Parathyroid adenoma (tissue), 2 donors: ENCODE results near the gene SLC25A22.
A peak's percentile ranks its signal among the peaks of the same experiment; 100 is the strongest.

ENCODE experiments used
- H2AFZ ChIP-seq: fragments of 300-600 bp; sonication (generic); one replicate; pipeline ENCODE4 v1.7.0; 2017; ENCODE audit warnings: antibody characterized with exemption, mild to moderate bottlenecking
- H3K27ac ChIP-seq: fragments of 300-600 bp; sonication (generic); one replicate; pipeline ENCODE4 v1.7.0; 2017
- H3K27me3 ChIP-seq: fragments of 300-600 bp; sonication (generic); one replicate; pipeline ENCODE4 v1.7.0; 2017; ENCODE audit warnings: low read length; ENCODE audit not compliant: control insufficient read depth, insufficient read depth
- H3K36me3 ChIP-seq: fragments of 300-600 bp; sonication (generic); one replicate; pipeline ENCODE4 v1.7.0; 2017; ENCODE audit warnings: low read length; ENCODE audit not compliant: control insufficient read depth, insufficient read depth
- H3K4me1 ChIP-seq: fragments of 300-600 bp; sonication (generic); one replicate; pipeline ENCODE4 v1.7.0; 2017; ENCODE audit warnings: control low read depth
- H3K4me2 ChIP-seq: fragments of 300-600 bp; sonication (generic); one replicate; pipeline ENCODE4 v1.7.0; 2017; ENCODE audit warnings: low read length
- H3K4me3 ChIP-seq: fragments of 300-600 bp; sonication (generic); one replicate; pipeline ENCODE4 v1.7.0; 2017; ENCODE audit warnings: low read depth, low read length
- H3K79me2 ChIP-seq: fragments of 300-600 bp; sonication (generic); one replicate; pipeline ENCODE4 v1.7.0; 2017; ENCODE audit warnings: control low read depth
- H3K9ac ChIP-seq: fragments of 300-600 bp; sonication (generic); one replicate; pipeline ENCODE4 v1.7.0; 2017; ENCODE audit warnings: mild to moderate bottlenecking
- H3K9me3 ChIP-seq: fragments of 300-600 bp; sonication (generic); one replicate; pipeline ENCODE4 v1.7.0; 2017; ENCODE audit warnings: low read length; ENCODE audit not compliant: control insufficient read depth
- TF ChIP-seq, protein P1 (sequence below): fragments of 300-600 bp; sonication (generic); IDR thresholded peaks from one replicate; pipeline ENCODE4 v1.7.0; 2017; ENCODE audit warnings: antibody characterized with exemption, mild to moderate bottlenecking
- donor health status: primary hyperparathyroidism.

Gene SLC25A22

DNA sequence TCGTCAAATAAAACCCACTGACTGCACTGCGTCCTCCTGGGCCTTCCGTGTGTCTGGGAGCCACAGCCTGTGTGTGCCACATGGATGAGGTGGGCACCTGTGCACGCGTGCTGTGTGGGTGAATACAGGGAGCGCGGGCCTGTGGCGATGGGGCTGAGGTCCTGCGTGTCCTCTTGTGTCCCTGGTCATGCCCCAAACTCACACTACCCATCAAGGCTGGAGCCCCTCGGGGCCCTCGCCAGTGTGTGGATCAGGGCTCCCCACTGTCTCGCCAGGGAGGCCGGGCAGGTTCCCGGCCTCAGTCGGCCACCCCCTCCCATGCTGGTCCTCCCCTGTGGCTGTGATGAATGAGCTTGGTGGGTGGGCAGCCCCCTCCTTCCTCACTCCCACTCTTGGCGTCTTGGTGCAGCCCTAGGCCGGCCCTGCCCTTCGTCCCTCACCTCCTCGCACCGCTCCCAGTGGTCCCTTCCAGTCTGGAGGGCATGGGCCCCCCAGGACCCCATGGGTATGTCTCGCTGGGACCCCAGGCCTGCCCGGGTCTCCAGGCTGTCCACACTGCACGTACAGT is 34.0 kb upstream of the SLC25A22 start:
- H3K36me3 ChIP-seq, result no peaks in the 10 kb centered on the region
- H3K79me2 ChIP-seq, result no peaks in the 10 kb centered on the region
- peaks cover 2% of the 10 kb centered on the region for H3K4me1 ChIP-seq
- H3K27ac ChIP-seq, result no peak overlapping the region
- peak overlapping the region; percentile 68 for H2AFZ ChIP-seq
- TF ChIP-seq, protein P1, sequence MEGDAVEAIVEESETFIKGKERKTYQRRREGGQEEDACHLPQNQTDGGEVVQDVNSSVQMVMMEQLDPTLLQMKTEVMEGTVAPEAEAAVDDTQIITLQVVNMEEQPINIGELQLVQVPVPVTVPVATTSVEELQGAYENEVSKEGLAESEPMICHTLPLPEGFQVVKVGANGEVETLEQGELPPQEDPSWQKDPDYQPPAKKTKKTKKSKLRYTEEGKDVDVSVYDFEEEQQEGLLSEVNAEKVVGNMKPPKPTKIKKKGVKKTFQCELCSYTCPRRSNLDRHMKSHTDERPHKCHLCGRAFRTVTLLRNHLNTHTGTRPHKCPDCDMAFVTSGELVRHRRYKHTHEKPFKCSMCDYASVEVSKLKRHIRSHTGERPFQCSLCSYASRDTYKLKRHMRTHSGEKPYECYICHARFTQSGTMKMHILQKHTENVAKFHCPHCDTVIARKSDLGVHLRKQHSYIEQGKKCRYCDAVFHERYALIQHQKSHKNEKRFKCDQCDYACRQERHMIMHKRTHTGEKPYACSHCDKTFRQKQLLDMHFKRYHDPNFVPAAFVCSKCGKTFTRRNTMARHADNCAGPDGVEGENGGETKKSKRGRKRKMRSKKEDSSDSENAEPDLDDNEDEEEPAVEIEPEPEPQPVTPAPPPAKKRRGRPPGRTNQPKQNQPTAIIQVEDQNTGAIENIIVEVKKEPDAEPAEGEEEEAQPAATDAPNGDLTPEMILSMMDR, result no peak
- H3K4me2 ChIP-seq, result peak overlapping the region; percentile 21
- H3K4me3 ChIP-seq, result peak overlapping the region; percentile 20
- H3K27me3 ChIP-seq, result no peaks in the 10 kb centered on the region
- H3K9ac ChIP-seq, result no peak overlapping the region
- H3K9me3 ChIP-seq, result no peaks in the 10 kb centered on the region

DNA sequence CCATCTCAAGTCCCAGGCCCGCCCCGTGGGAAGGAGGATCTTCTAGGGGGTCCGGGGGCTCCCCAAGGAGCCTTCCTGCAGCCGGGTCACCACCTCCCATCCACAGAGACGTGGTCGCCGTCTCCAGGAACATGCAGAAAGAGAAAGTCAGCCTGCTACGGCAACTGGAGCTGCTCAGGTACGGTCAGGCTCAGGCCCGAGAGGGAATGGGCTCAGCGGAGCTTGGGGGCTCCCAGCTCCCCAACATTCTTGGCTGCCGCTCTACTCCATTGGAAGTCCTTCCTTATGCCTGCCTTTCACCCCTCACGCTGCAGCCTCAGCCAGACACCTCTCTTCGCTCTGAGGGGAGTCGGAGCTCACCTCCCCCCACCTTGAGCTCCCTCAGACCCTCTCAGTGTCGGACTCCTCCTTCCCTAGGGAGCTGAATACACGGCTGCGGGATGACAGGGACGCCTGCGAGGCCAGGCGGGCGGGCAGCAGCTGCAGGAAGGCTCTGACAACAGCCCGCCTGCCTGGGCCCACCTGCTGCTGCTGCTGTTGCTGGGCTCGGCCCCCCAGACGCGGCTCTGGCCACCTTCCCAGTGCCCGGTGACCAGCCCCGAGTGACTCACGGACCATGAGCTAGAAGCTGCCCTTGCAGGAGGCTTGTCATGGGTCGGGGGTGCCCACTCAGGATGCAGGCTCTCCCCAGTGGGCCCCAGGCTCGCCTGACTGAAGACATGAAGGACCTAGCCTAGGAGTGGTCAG is 33.2 kb upstream of the SLC25A22 start:
- TF ChIP-seq, protein P1, result no peak
- no peak overlapping the region for H3K9ac ChIP-seq
- no peak overlapping the region for H3K4me3 ChIP-seq

DNA sequence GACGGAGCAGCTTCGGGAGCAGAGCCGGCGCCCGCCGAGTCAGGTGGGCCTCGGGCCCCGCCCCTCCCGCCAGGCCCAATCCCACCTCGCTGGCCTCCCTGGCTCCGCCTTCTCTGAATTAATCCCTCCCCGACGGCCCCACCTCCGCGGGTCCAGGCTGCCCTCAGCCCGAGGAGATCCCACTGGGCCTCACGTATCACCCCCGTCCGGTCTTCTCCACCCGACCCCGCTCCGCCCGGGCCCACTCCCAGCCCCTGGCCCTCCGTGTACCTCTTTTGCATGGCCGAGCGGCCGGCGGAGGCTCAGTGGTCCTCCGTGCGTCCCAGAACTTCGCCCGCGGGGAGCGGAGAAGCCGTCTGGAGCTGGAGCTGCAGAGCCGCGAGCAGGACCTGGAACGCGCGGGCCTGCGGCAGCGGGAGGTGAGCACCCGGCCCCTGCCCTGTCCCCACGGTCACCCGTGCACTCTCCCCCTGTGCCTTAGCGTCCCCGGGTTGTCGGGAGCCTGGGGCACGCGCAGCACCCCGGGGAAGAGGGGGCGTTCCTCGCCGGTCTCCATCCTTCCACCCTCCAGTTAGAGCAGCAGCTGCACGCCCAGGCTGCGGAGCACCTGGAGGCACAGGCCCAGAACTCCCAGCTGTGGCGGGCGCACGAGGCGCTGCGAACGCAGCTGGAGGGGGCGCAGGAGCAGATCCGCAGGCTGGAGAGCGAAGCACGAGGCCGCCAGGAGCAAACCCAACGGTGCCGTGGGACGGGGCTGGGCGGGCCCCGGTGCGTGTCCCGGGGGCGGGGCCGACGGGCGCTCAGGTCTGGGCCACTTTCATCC is 32.4 kb upstream of the SLC25A22 start:
- Histone ChIP-seq H3K36me3 (no peaks in the 10 kb centered on the region), H3K79me2 (no peaks in the 10 kb centered on the region), H3K27ac (no peak overlapping the region), H3K9me3 (no peaks in the 10 kb centered on the region), H3K4me2 (peak overlapping the region; percentile 57), H2AFZ (peak overlapping the region; percentile 38), H3K4me3 (peak overlapping the region; percentile 25), H3K4me1 (peaks cover 2% of the 10 kb centered on the region), H3K27me3 (no peaks in the 10 kb centered on the region), H3K9ac (no peak overlapping the region)
- TF ChIP-seq, protein P1, result no peak

More for the DNA sequence above, 33.2 kb upstream of the SLC25A22 start:
- Histone ChIP-seq H3K4me1 (peaks cover 2% of the 10 kb centered on the region), H2AFZ (no peak overlapping the region), H3K79me2 (no peaks in the 10 kb centered on the region), H3K36me3 (no peaks in the 10 kb centered on the region), H3K27me3 (no peaks in the 10 kb centered on the region), H3K4me2 (no peak overlapping the region), H3K27ac (no peak overlapping the region), H3K9me3 (no peaks in the 10 kb centered on the region)

DNA sequence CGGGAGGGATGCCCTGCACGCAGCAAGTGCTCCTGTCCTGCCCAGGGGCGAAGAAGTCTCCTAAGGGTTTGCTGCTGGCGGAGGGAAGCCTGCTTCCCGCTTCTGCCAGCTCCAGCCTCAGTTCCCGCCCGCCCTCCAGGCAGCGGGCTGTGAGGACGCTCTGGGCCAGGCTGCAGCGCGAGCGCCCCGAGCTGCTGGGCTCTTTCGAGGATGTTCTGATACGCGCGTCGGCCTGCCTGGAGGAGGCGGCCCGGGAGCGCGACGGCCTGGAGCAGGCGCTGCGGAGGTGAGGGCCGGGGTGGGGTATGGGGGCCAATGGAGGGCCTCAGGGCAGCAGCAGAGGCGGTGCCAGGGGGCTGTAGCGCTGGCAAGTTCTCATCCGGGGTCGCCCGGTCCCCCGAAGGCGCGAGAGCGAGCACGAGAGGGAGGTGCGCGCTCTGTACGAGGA is 31.8 kb upstream of the SLC25A22 start:
- H3K9ac ChIP-seq, result no peak overlapping the region
- H3K36me3 ChIP-seq, result no peaks in the 10 kb centered on the region
- peak overlapping the region; percentile 22 for H3K4me3 ChIP-seq

More for the DNA sequence above, 31.8 kb upstream of the SLC25A22 start:
- H2AFZ ChIP-seq, result peak overlapping the region; percentile 3
- TF ChIP-seq, protein P1, result no peak
- peaks cover 2% of the 10 kb centered on the region for H3K4me1 ChIP-seq
- H3K27me3 ChIP-seq, result no peaks in the 10 kb centered on the region
- H3K79me2 ChIP-seq, result no peaks in the 10 kb centered on the region
- no peaks in the 10 kb centered on the region for H3K9me3 ChIP-seq
- peak overlapping the region; percentile 57 for H3K4me2 ChIP-seq
- no peak overlapping the region for H3K27ac ChIP-seq
